ENCODE measurements around the gene IRF3. TPM values are rescaled to one million over a fixed set of nuclear protein-coding genes. Genes with fewer than 3 reads are reported as not detected.
A peak's percentile ranks its signal among the peaks of the same experiment; 100 is the strongest.

IRF3 gene
- total RNA-seq, 1 donor from 2014 or later: 29.5 TPM

GRCh38 chr19:49642492-49643035 lies 23.1 kb downstream of the IRF3 start:
- no peaks in the 10 kb centered on the region for H3K36me3 ChIP-seq
- peaks cover 51% of the 10 kb centered on the region for H3K4me1 Mint-ChIP-seq
- H3K4me3 Mint-ChIP-seq: peak overlapping the region; percentile 99
- peaks cover 11% of the 10 kb centered on the region for H3K27me3 Mint-ChIP-seq (ENCODE audit: insufficient read depth, low read depth)
- peaks cover 20% of the 10 kb centered on the region for H3K36me3 Mint-ChIP-seq
- peak overlapping the region; percentile 77 for H2AFZ ChIP-seq (replicated peaks)
- H3K27ac Mint-ChIP-seq: peak overlapping the region; percentile 97
- peak overlapping the region; percentile 97 for H3K9ac ChIP-seq
- peaks cover 11% of the 10 kb centered on the region for H3K27me3 ChIP-seq
- DNase-seq (ENCODE audit: low spot score): no peak
- H3K4me1 ChIP-seq: peaks cover 37% of the 10 kb centered on the region
- H3K9me3 ChIP-seq (ENCODE audit: low read depth): no peaks in the 10 kb centered on the region
- H3K9me3 Mint-ChIP-seq: no peaks in the 10 kb centered on the region
- peak overlapping the region; percentile 95 for H3K4me2 ChIP-seq
- H3F3A ChIP-seq (ENCODE audit: low read depth): peaks cover 41% of the 10 kb centered on the region
- TF ChIP-seq, protein P1, sequence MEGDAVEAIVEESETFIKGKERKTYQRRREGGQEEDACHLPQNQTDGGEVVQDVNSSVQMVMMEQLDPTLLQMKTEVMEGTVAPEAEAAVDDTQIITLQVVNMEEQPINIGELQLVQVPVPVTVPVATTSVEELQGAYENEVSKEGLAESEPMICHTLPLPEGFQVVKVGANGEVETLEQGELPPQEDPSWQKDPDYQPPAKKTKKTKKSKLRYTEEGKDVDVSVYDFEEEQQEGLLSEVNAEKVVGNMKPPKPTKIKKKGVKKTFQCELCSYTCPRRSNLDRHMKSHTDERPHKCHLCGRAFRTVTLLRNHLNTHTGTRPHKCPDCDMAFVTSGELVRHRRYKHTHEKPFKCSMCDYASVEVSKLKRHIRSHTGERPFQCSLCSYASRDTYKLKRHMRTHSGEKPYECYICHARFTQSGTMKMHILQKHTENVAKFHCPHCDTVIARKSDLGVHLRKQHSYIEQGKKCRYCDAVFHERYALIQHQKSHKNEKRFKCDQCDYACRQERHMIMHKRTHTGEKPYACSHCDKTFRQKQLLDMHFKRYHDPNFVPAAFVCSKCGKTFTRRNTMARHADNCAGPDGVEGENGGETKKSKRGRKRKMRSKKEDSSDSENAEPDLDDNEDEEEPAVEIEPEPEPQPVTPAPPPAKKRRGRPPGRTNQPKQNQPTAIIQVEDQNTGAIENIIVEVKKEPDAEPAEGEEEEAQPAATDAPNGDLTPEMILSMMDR (IDR thresholded peaks at IDR 0.05): no peak
- TF ChIP-seq EZH2phosphoT487 (IDR thresholded peaks at IDR 0.05) (no peak), EZH2 (IDR thresholded peaks at IDR 0.05) (no peak)
- peaks cover 41% of the 10 kb centered on the region for H3K79me2 ChIP-seq (ENCODE audit: low read depth)
- peaks cover 39% of the 10 kb centered on the region for H4K20me1 ChIP-seq (ENCODE audit: low read depth)
- peak overlapping the region; percentile 90 for H3K4me3 ChIP-seq
- H3K27ac ChIP-seq: peak overlapping the region; percentile 84

- peaks cover 17% of the 10 kb centered on the region for H3K36me3 Mint-ChIP-seq
- Histone ChIP-seq H3K4me2 (peak within 1 kb of the TSS; percentile 95), H3F3A (ENCODE audit: low read depth) (peaks cover 41% of the 10 kb centered on the region), H3K4me1 (peaks cover 37% of the 10 kb centered on the region), H3K27ac (peak within 1 kb of the TSS; percentile 96), H3K4me3 (peak within 1 kb of the TSS; percentile 90), H4K20me1 (ENCODE audit: low read depth) (peaks cover 33% of the 10 kb centered on the region), H3K9ac (peak within 1 kb of the TSS; percentile 97), H3K79me2 (ENCODE audit: low read depth) (peaks cover 41% of the 10 kb centered on the region), H3K9me3 (ENCODE audit: low read depth) (no peaks in the 10 kb centered on the region), H3K36me3 (no peaks in the 10 kb centered on the region), H3K27me3 (peaks cover 11% of the 10 kb centered on the region), H2AFZ (replicated peaks) (peak within 1 kb of the TSS; percentile 77)
- no peak for TF ChIP-seq EZH2phosphoT487 (IDR thresholded peaks at IDR 0.05)
- peak within 1 kb of the TSS; percentile 99 for H3K4me3 Mint-ChIP-seq
- H3K27me3 Mint-ChIP-seq (ENCODE audit: insufficient read depth, low read depth): peaks cover 11% of the 10 kb centered on the region
- peaks cover 56% of the 10 kb centered on the region for H3K4me1 Mint-ChIP-seq
- no peaks in the 10 kb centered on the region for H3K9me3 Mint-ChIP-seq
- peak within 1 kb of the TSS; percentile 99 for H3K27ac Mint-ChIP-seq
- DNase-seq (ENCODE audit: low spot score): peak; percentile 100
Measured at GRCh38 chr19:49641688-49642491, 23.8 kb downstream of the IRF3 start, which contains the start of gene SCAF1. TSS of gene SCAF1 (plus strand) at chr19:49642209. CDS start at chr19:49645027, 2,818 bp downstream.

GRCh38 chr19:49640113-49640898 lies 25.4 kb downstream of the IRF3 start, which contains the start of gene RRAS:
TSS of gene RRAS (minus strand) at chr19:49640143. CDS start at chr19:49640098, 45 bp downstream.
- H4K20me1 ChIP-seq (ENCODE audit: low read depth): peaks cover 22% of the 10 kb centered on the region
- peaks cover 32% of the 10 kb centered on the region for H3K79me2 ChIP-seq (ENCODE audit: low read depth)
- peak within 1 kb of the TSS; percentile 96 for H3K27ac ChIP-seq
- peaks cover 8% of the 10 kb centered on the region for H3K36me3 Mint-ChIP-seq
- peak within 1 kb of the TSS; percentile 57 for H3K9ac ChIP-seq
- H3K4me1 Mint-ChIP-seq: peaks cover 69% of the 10 kb centered on the region
- peak; percentile 100 for DNase-seq (ENCODE audit: low spot score)
- peaks cover 42% of the 10 kb centered on the region for H3F3A ChIP-seq (ENCODE audit: low read depth)
- H3K4me3 ChIP-seq: peak within 1 kb of the TSS; percentile 65
- H3K4me3 Mint-ChIP-seq: peak within 1 kb of the TSS; percentile 99
- H3K36me3 ChIP-seq: no peaks in the 10 kb centered on the region
- H3K27ac Mint-ChIP-seq: peak within 1 kb of the TSS; percentile 99
- H3K9me3 ChIP-seq (ENCODE audit: low read depth): no peaks in the 10 kb centered on the region
- H3K4me1 ChIP-seq: peaks cover 53% of the 10 kb centered on the region
- H2AFZ ChIP-seq (replicated peaks): no peak within 1 kb of the TSS
- peak within 1 kb of the TSS; percentile 87 for H3K4me2 ChIP-seq
- peaks cover 11% of the 10 kb centered on the region for H3K27me3 ChIP-seq
- no peaks in the 10 kb centered on the region for H3K9me3 Mint-ChIP-seq
- H3K27me3 Mint-ChIP-seq (ENCODE audit: insufficient read depth, low read depth): peaks cover 12% of the 10 kb centered on the region
- TF ChIP-seq, protein P1 (IDR thresholded peaks at IDR 0.05): no peak
- TF ChIP-seq EZH2 (IDR thresholded peaks at IDR 0.05) (no peak), EZH2phosphoT487 (IDR thresholded peaks at IDR 0.05) (no peak)
